ENCODE measurements around the gene CD74.

Gene CD74

DNA sequence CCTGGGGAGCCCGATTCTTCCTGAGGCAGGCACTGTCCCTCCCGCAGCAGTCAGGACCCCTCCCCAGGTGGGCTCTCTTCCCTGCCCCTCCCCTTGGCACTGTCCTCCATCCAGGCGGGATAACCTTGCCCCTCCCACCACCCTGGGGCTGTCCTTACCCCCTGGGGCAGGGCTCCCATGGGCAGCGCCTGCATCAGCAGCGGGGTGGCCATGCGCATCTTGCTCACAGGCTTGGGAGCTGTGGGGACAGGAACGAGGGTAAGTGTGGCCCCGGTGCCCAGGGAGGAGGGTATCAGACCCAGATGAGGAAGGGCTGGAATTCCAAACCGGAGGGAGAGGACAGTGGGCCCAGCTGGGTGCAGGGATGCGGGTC is 6.0 kb downstream of the CD74 start:
- no peak overlapping the region for H3K27ac ChIP-seq
- TF ChIP-seq ZFX (IDR thresholded peaks at IDR 0.05) (no peak), CTCF (conservative IDR thresholded peaks at IDR 0.05) (no peak)

- no peak overlapping the region for H3K27ac ChIP-seq
- TF ChIP-seq ZFX (IDR thresholded peaks at IDR 0.05) (no peak), CTCF (conservative IDR thresholded peaks at IDR 0.05) (no peak)
These were observed 6.5 kb downstream of the CD74 start for GRCh38 chr5:150406103-150406722.

DNA sequence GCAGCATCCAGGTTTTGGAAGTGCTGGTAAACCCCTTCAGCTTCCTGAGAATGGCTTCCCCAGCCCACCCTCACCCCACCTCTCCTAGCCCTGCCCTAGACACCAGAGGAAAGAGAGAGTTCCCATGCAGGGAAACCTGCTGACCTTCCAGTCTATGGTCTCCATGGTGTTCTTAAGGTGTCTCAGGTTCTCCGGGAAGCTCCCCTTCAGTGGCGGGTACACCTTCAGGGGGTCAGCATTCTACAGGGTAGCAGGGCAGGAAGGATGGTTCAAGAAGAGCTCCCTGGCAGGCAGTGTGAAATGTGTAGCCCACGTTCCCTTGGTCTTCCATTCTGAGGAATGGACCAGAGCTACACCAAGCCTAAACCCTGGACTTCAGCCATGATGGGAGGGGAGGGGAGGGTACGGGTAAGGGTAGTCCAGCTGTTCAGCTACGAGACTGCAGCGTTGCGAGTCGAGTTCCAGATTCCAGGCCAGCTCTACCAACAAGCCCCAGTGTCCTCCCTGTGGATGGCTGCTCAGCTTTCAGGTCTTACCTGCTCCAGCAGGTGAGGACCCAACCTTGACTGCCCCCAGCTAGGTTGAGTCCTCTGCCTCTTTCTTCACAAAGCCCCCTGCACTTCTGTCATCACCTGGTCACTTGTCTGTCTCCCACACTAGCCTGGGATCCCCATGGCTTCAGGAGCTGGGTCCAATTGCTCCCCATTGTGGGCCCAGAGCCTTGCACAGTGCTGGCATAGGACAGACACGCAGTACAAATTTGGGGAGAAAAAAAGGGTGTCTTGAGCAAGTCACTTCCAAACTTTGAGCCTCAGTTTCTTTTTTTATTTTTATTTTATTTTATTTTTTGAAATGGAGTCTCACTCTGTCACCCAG is 7.5 kb downstream of the CD74 start:
- TF ChIP-seq ZFX (IDR thresholded peaks at IDR 0.05) (no peak), CTCF (conservative IDR thresholded peaks at IDR 0.05) (no peak)
- H3K27ac ChIP-seq, result no peak overlapping the region

- no peak overlapping the region for H3K27ac ChIP-seq
- no peak for TF ChIP-seq ZFX (IDR thresholded peaks at IDR 0.05)
- no peak for TF ChIP-seq CTCF (conservative IDR thresholded peaks at IDR 0.05)
These were observed 8.2 kb downstream of the CD74 start for GRCh38 chr5:150404535-150404934.

DNA sequence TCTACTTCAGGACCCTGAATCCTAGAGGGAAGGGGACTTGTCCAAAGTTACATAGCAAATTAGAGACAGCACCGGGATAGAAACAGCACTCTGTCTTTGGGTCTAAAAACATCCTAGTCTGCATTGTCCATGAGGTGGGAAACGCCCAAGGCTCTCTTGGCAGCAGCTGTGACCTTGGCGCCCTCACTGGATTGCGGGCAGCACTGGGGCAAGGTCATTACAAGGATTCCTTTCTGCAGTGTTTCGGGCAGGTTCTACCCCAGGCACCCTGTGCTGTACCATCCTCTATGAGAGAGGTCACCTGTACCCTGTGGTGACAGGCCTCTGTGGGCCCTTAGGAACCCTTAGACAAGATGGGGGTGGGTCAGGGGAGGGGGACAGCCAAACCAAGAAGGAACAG is 8.6 kb downstream of the CD74 start:
- H3K27ac ChIP-seq, result no peak overlapping the region
- TF ChIP-seq CTCF (conservative IDR thresholded peaks at IDR 0.05) (no peak), ZFX (IDR thresholded peaks at IDR 0.05) (no peak)

- no peak overlapping the region for H3K27ac ChIP-seq
- no peak for TF ChIP-seq CTCF (conservative IDR thresholded peaks at IDR 0.05)
- no peak for TF ChIP-seq ZFX (IDR thresholded peaks at IDR 0.05)
These were observed 9.8 kb downstream of the CD74 start for GRCh38 chr5:150402901-150403342.

GRCh38 chr5:150402229-150402773 is 10.4 kb downstream of the CD74 start:
- no peak overlapping the region for H3K27ac ChIP-seq
- TF ChIP-seq CTCF (conservative IDR thresholded peaks at IDR 0.05), result no peak
- TF ChIP-seq ZFX (IDR thresholded peaks at IDR 0.05), result no peak

Data from C4-2B (cell line).